GM12801 (cell line): ENCODE results near the gene SDF2L1.

Experiments
- TF ChIP-seq, protein P1 (sequence below): IDR thresholded peaks from one replicate; pipeline ENCODE4 v1.5.1; 2011; ENCODE audit warnings: control low read depth; ENCODE audit not compliant: insufficient read length; ENCODE audit errors: extremely low read depth

The SDF2L1 gene

DNA sequence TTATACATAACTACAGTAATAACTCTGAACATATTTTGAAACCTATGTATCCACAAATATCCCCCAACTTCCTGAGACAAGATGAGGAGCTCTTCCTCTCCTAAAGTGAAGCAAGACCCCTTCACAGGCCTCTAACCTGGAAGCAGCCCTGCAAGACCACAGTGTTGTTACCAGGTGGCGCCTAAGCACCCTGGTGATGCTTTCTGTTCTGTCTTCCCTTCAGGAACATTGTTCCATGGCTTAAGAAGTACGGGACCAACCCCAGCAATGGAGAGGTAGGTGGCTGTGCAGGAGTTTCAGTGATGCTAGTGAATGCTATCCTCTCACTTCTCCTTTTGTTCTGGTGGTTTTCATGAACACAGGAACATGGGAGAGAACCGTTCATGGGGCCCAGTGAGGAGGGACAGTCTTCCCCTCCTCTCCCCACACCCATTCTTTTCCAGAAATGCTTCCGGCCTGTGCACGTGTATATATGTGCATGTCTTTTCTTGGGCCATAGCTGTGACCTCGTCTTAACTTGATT, 30.1 kb downstream of the SDF2L1 start:
- TF ChIP-seq, protein P1, sequence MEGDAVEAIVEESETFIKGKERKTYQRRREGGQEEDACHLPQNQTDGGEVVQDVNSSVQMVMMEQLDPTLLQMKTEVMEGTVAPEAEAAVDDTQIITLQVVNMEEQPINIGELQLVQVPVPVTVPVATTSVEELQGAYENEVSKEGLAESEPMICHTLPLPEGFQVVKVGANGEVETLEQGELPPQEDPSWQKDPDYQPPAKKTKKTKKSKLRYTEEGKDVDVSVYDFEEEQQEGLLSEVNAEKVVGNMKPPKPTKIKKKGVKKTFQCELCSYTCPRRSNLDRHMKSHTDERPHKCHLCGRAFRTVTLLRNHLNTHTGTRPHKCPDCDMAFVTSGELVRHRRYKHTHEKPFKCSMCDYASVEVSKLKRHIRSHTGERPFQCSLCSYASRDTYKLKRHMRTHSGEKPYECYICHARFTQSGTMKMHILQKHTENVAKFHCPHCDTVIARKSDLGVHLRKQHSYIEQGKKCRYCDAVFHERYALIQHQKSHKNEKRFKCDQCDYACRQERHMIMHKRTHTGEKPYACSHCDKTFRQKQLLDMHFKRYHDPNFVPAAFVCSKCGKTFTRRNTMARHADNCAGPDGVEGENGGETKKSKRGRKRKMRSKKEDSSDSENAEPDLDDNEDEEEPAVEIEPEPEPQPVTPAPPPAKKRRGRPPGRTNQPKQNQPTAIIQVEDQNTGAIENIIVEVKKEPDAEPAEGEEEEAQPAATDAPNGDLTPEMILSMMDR: no peak

DNA sequence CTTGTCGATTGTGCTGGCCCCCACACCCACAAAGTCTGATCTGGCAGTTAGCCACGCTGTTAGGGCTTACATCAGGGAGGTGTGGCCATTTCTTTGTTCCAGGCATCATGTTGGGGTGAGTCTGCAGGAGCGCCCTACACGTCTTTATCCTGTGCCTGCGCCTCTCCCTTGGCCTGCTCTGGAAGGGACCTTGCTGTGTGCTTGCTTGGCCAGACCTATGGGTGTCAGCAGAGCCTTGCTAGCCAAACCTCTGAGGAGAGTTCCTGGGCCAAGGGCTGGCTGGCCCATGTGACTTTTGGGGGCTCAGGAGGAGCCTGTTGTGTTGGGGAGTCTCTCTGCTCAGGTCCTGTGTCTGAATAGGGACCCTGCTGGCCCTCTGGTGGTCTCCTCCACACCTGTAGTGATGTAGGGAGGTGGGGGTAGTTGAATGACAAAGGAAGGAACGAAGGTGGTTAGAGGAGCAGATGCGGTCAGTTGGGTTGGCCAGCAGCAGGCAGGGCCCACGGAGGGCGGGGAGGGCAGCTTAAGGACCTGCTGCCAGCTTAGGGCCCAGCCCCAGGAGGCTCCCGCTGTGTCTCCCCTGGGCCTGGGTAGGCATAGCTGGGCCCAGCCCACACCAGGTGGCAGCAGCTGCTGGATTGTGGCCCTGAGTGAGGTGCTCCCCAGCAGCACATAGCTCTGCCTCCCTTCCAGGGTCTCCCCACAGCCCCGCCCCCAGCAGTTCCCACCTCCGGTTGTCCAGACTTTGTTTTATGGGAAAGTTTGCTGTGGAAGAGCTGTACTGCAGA, 31.6 kb downstream of the SDF2L1 start:
- TF ChIP-seq, protein P1: no peak

DNA sequence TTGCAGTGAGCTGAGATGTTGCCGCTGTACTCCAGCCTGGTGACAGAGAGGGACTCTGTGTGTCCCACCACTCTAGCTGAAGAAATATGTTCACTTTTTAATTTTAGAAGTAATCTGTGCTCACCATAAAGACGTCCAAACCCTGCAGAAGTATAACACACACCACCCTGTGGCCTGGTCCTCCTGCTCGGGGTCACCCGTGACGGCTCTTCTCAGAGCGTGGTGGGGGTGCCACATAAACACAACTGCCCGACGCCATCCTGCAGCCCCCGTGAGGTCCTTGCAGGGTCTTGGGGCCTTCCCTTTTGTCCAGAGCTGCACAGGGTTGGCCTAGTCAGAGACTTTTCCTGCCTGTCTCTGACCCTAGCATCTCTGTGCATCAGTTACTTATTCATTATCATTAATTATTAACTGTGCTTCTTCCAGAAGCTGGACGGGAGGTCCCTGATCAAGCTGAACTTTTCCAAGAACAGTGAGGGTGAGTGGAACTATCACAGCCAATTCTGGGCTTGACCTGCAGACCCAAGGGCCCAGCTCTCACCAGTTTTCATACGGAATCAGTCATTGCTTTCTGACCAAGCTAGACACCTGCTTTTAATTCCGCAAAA, 32.6 kb downstream of the SDF2L1 start:
- TF ChIP-seq, protein P1: no peak

DNA sequence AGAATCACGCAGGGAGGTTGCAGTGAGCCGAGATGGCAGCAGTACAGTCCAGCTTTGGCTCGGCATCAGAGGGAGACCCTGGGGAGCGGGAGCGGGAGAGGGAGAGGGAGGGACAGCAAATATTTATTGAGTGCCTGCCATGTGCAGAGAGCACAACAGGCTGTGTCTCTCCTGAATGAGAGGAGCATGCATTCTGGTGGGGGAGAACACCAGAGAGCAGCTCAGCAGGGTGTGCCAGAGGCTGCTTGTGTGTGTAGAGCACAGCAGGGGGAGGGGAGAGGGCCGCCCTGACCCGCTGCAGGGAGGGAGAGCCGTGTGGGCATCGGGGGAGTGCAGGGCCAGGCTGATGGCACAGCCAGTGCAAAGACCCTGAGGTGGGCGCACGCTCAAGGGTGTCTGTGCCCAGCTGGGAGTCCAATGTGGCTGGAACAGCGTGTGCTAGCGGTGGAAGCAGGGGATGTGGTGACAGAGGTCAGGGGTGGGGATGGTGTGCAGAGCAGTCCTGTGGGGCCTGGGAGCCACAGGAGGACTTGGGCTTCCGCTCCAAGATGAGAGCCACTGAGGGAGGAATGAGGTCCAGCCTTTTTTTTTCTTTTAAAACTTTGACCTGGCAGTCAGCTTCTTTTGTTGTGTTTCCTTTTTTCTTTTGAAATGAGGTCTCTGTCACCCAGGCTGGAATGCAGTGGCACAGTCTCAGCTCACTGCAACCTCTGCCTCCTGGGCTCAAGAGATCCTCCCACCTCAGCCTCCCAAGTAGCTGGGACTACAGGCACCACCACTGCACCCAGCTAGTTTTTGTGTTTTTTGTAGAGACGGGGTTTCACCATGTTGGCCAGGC, 35.7 kb downstream of the SDF2L1 start:
- TF ChIP-seq, protein P1: no peak

DNA sequence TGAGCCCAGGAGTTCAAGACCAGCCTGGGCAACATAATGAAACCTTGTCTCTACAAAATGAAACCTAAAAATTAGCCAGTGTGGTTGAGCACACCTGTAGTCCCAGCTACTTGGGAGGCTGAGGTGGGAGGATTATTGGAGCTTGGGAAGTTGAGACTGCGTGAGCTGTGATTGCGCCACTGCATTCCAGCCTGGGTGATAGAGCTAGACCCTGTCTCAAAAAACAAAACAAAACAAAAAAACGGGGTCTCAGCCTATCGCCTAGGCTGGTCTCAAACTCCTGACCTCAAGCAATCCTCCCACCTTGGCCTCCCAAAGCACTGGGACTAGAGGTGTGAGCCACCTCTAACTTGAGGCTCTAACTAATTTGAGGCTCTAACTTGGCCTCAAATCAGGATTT, 37.3 kb downstream of the SDF2L1 start:
- TF ChIP-seq, protein P1: no peak

DNA sequence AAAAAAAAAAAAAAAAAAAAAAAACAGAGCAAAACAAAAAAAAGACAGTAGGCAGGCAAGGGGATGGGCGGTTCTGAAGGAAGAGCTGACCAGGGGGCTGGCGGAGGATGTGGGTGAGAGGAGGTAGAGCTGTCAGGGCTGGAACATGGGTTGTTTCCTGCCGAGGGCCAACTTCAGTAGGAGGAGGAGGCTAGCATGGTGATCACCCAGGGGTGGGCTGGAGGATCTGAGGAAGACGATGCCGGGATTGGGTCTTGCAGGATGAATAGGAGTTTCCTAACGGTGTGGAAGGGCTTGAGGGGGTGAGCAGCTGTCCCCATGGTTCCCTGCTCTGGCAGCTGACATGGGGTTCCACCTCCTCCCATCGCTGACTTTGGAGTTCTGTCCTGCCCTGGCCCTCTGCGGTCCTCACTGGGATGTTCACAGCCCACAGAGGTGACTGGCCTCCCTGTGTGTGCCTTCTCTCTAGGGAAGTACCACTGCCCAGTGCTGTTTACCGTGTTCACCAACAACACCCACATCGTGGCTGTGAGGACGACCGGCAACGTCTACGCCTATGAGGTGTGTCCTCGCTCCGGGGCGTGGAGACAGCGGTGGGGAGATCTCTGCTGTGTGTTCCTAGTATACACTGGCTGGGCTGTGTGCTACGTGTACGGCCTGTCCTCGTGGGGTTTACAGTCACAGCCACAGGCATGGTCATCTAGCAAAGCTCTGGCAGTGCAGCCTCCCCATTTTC, 38.9 kb downstream of the SDF2L1 start:
- TF ChIP-seq, protein P1: no peak
